Measurements from ENCODE around the gene TOP1.

The TOP1 gene

GRCh38 chr20:41133709-41134361, 105.2 kb downstream of the TOP1 start:
- no peak for DNase-seq

GRCh38 chr20:41134362-41135186, 106.0 kb downstream of the TOP1 start:
- no peak for DNase-seq

GRCh38 chr20:41135187-41135887, 106.7 kb downstream of the TOP1 start:
- DNase-seq = peak; percentile 75

GRCh38 chr20:41135888-41136679, 107.5 kb downstream of the TOP1 start:
- DNase-seq = peak; percentile 42

- peak; percentile 87 for DNase-seq
Measured at GRCh38 chr20:41136680-41137613, 108.3 kb downstream of the TOP1 start, which contains the start of gene PLCG1. PLCG1 (plus strand) TSS chr20:41137543; CDS start chr20:41137642, 99 bp downstream.

- DNase-seq = peak; percentile 57
Measured at GRCh38 chr20:41137614-41138474, 109.2 kb downstream of the TOP1 start.

GRCh38 chr20:41138475-41139226, 110.0 kb downstream of the TOP1 start:
- peak; percentile 45 for DNase-seq

- no peak for DNase-seq
Measured at GRCh38 chr20:41139227-41140093, 110.8 kb downstream of the TOP1 start.

- no peak for DNase-seq
Measured at GRCh38 chr20:41140226-41141133, 111.9 kb downstream of the TOP1 start.

- no peak for DNase-seq
Measured at GRCh38 chr20:41141153-41141815, 112.7 kb downstream of the TOP1 start.

- DNase-seq = no peak
Measured at GRCh38 chr20:41142245-41142644, 113.6 kb downstream of the TOP1 start.

- peak; percentile 79 for DNase-seq
Measured at GRCh38 chr20:41142919-41143318, 114.3 kb downstream of the TOP1 start.

GRCh38 chr20:41143354-41143753, 114.7 kb downstream of the TOP1 start:
- DNase-seq = no peak

GRCh38 chr20:41145317-41145716, 116.7 kb downstream of the TOP1 start:
- DNase-seq = no peak

- no peak for DNase-seq
Measured at GRCh38 chr20:41145821-41146620, 117.4 kb downstream of the TOP1 start.

- no peak for DNase-seq
Measured at GRCh38 chr20:41147767-41148191, 119.2 kb downstream of the TOP1 start.
